NCI-H69 (cell line): ENCODE measurements around the gene ZNF786.
"Not testable (repeated sequence)": the region's sequence is repeated elsewhere in the genome, so short reads cannot be mapped to it uniquely, and the experiment has no call there.

Experiments
- DNase-seq: peaks from one replicate; lab custom pipeline; 2025; lab: John Stamatoyannopoulos, UW

ZNF786 gene

GRCh38 chr7:149030439-149030838, 60.1 kb downstream of the ZNF786 start:
- not testable (repeated sequence) for DNase-seq

- peak; percentile 100 for DNase-seq
These were observed 62.0 kb downstream of the ZNF786 start, which contains the start of gene PDIA4 for GRCh38 chr7:149028346-149029109. TSS of gene PDIA4 (minus strand) at chr7:149028505. CDS start at chr7:149028408, 97 bp downstream.

GRCh38 chr7:149027611-149028345, 62.7 kb downstream of the ZNF786 start:
- peak; percentile 61 for DNase-seq

- DNase-seq, result peak; percentile 26
These were observed 63.5 kb downstream of the ZNF786 start for GRCh38 chr7:149027055-149027454.

GRCh38 chr7:149023662-149024061, 66.9 kb downstream of the ZNF786 start:
- no peak for DNase-seq

DNA sequence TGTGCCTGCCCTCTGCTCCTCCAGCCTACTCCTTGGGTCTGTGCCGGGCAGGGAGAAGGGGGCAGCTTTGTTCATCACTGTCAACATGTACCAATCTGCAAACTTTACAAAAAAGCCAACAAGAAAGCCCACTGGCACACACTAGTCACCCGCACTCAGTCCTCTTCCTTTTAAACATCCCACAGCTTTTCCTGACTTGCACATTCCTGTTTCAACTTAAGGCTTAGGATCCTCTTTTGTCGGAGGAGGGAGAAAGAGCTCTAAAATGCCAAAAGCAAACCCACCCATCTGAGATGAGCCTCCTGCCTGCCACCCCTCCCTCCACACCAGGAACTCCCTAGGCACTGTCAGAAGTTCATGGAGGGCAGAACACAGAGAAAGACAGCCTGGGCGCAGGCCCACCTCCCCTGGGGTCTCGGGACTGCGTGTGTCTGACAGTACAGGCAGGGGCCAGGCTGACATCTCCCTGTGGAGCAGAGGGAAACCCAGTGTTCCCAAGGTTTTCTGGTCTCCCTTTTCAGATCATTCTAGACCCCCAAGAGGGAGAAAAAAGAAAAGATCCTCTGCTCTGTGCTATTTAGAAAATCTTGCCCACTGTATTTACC, 67.7 kb downstream of the ZNF786 start:
- DNase-seq, result no peak

- DNase-seq, result no peak
These were observed 68.8 kb downstream of the ZNF786 start for GRCh38 chr7:149021725-149022062.

- DNase-seq, result no peak
These were observed 70.0 kb downstream of the ZNF786 start for GRCh38 chr7:149020483-149020882.
